NCI-H187 treated with DMSO at 0.1 percent for 48 hours (cell line): Measurements from ENCODE around the gene FAM209B.
"Not testable (repeated sequence)": the region's sequence is repeated elsewhere in the genome, so short reads cannot be mapped to it uniquely, and the experiment has no call there.

Experiments
- DNase-seq: peaks from one replicate; lab custom pipeline; 2025; lab: John Stamatoyannopoulos, UW

The FAM209B gene, protein sequence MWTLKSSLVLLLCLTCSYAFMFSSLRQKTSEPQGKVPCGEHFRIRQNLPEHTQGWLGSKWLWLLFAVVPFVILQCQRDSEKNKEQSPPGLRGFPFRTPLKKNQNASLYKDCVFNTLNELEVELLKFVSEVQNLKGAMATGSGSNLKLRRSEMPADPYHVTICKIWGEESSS

DNA sequence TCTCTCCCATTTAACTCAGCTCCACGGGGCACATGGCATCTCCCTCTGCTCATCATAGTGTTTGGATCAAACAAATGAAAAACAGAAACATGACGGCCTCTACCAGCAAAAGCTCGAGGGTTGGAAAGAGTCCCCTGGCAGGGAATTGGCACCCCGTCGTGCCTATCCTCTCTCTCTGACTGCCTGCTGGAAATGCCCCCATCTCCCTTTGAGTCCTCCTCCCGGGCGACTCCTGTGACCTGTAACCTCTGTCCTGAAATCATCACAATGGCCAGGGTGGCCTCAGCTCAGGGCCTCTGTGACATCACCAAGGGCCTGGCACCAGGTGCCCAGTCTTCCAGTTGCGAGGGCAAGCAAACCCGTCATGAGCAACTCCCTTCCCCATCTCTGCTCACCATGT is at the start of gene FAM209B:
TSS of gene FAM209B (plus strand) at position 301 of the 400 bp plus-strand sequence. CDS start at position 397, 96 bp downstream.
- not testable (repeated sequence) for DNase-seq

DNA sequence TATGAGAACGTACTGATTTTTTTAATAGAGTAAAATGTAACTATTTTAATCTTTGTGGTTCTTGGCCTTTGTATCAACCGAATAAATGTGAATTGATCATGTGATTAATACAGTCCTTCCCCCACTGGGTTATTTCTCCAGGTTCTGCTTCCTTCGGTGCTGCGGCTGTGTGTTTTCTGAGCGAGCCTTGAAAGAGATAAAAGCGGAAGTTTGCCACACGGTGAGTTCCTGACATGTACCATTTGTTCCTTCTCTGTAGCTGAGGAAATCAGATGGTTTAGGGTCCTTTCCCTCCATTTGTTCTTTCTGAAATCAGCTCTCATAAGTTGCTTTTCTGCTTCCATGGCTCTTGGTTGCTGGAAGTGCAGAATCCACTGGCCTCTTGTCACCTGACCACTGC is 49.1 kb upstream of the FAM209B start:
- DNase-seq = no peak

DNA sequence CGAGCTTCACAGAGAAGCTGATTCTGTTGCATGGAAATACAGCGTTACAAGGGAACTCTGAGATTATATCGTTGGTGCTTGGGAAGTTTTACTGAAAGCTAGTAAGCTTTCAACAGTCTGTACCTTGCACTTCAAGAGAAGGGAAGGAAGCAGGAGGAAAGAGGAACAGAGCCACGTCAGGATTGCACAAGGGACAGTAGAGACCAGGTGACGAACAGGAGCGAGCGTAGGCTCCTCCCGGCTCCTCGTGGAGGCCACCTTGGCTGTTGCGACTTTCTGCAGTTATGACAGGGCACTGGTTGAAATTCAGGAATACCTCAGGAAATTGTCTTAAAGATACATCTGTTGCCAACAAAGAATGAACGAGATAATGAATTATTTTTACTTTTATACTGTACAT is 45.8 kb upstream of the FAM209B start:
- DNase-seq = no peak

DNA sequence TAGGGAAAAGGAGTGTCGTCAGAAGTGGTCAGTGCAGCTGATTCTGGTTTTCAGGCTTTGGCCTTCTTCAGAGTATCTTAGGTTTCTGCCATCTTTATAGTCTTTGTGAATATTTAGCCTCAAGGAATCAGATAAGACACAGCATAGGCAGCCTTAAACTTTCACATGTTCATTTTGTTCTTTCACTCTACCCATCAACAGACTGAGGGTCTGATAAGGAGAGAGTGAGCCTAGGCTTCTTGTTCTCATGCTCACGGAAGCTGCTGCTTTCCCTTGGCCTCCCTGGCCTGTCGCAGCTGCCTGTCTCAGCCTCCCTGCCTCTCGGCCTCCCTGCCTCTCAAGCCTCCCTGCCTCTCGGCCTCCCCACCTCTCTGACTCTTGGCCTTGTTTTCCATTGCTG is 44.5 kb upstream of the FAM209B start:
- no peak for DNase-seq

DNA sequence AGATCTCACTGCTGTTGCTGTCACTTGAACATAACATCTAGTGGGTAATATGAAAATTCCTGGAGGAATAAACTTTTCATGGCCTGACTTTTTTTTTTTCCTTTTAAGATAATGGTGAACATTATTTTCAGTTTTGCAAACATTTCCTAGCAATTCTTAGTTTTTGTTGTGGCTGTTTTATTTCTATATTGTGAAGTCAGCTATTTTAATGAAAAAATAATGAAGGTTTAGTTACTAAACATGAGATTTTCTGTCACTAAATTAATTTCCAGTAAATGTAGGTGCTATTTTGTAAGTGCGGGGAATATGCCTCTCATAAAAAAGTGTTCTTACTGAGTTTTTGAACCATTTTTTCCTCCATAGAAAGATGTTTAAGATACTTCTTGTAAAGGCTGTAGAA is 31.9 kb upstream of the FAM209B start:
- DNase-seq = no peak

DNA sequence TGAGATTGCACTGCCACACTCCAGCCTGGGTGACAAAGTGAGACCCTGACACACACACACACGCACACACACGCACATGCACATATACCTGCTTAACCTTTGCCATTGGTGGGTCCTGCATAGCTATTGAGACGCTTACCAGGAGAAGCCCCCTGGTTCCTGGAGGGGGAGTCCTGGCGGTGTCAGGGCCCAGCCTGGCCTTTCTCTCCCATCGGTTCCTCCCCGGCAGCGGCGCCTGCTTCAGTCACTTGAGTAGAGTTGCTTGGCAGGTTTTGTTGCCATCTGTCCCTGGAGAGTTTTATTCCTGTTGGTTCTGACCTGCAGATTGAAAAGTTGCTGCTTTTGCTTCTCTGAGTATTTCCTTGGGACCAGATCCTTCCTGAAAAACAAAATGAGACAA is 29.1 kb upstream of the FAM209B start:
- DNase-seq = no peak

DNA sequence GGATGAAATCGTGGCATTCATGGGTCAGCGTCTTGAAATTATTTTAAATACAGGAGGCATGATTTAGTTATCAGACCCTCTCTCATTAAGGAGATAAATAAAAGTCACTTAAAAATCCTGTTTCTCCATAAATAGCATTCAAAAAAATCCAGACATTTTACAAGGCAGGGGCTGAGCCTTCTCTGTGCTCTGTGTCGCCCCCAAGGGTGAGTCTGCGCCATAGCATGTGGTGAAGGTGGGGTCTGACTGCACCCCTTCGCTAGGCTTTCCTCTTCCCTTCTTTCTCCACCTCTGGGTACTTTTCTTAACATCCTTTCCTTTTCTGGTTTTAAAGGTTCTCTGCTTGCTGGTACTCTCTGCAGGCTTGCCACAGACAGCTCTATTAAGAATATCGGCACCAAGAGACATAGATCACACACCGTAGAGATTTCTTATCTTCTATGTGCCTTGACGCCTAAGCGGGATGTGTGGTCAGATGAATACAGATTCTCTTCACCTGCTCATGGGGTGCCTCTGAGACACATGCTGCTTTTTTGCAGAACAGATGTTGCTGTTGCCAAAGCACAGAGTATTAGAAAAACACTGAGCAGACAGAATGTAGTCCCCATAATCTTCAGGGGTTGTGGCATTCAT is 28.6 kb upstream of the FAM209B start:
- DNase-seq = no peak

DNA sequence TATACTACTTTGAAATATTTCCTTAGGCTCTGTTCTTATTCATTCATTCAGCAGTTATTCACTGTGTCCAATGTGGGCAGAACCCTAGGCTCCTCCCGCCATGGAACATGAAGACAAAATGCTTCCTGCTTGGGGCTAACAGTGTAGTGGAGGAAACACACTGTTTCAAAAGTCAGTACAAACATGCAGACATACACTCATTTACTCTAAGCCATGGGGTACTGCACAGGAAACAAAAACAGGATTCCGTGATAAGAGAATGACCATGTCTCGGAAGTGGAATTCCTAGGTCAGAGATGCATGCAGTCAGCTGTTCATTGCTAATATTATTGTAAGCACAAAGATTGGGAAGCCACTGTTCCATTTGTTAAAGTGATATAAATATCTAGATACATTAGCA is 26.9 kb upstream of the FAM209B start:
- DNase-seq = no peak

DNA sequence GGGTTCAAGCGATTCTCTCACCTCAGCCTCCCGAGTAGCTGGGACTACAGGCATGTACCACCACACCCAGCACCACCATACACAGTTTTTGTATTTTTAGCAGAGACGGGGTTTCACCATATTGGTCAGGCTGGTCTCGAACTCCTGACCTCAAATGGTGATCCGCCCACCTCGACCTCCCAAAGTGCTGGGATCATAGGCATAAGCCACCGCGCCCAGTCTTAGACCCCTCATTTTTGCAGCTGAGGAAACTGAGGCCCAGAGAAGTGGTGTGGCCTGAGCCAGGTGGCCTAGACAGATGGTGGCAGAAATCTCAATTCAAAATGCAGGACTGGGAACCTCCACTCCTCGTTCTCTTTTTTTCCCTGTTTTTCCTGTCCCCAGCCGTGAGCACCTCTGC is 21.1 kb upstream of the FAM209B start:
- no peak for DNase-seq

DNA sequence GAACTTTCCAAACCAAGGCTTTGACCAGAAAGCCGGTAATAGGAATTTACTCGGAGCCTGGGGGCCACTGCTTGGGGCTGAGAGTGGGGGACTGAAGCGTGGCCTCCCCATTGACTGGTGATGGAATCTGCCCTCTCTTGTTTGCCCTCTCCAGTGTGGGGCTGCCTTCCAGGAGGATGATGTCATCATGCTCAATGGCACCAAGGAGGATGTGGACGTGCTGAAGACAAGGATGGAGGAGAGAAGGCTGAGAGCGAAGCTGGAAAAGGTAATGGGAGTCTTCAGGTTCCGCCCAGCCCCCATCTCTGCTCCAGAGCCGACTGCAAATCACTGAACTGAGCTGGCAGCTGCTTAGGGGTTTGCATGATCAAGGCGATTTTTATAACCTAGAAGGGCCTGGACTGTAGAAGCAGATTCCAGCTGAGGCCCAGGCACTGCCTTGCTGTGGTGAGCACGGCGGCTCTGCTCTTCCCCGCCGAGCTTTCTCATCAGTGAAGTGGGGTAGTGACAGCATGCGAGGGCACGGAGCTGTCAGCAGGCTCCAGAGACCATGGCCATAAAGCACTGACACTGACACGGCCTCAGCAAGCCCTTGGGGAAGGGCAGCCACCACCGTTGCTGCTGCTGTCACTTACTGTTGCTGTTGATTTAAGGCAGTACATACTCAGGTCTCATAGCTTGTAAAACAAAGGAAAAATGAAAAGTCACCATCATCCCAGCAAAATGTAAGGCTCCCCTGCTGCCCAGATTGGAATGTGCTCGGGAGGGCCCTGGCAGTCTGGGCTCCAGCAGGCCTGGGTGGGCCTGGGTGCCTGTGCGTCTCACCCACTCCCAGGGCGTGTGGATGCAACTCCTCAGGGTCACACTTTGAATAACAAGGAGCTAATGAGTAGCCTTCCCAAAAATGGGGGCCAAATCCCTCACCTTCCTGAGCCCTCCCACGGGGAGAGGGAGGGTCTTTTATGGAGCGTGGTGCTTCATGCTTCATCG is 19.6 kb upstream of the FAM209B start:
- DNase-seq = no peak

DNA sequence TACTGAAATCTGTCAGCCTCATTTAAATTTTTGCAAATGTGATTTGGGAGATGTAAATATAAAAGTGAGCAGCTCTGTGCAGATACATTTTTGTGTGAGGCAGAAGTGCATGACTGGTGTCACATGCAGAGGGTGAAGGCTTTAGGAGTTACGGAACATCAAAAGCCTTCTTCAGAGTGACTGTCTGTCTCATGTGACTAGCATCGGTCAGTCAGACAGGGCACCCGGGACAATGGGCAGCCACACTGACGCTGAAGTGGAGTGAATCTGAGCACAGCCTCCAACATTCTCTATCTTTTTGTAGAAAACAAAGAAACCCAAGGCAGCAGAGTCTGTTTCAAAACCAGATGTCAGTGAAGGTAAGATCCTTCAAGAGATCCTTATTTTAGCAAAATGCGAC is 16.4 kb upstream of the FAM209B start:
- DNase-seq = no peak

DNA sequence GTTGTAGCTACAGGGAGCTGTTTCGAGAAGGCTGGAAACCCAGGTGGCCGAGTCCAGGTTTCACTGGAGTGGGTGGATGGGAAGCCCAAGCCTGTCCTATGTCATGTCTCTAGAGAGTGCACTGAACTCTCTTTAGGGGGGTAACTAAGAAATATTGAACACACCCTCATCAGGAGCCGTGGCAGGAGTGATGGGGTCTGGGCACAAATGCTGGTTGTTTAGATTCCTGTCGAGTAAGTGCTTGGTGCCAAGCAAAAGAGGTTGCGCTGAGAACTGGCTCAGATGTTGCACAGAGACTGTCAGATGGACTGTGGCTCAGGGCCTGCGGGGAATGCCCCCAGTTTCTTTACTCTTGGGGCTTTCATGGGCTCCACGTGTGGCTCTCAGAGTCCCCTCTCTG is 15.8 kb upstream of the FAM209B start:
- no peak for DNase-seq

DNA sequence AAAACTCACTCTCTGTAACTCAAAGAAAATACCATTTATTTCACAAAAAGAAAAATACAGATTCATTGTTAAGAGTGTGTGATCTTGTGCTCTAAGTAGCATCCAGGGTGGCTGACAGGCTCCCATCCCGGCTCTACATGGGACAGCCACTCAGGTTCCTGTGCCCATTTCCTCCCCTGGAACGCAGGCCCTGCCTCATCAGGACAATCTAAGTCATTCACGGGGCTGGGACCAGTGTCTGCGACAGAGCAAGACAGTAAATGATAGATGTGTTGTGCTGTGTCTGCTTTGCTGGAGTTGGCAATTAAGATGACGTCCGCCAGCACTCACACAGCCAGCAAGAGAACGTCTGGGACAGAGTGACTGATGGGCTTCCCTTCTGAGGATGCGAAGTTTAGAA is 15.4 kb upstream of the FAM209B start:
- no peak for DNase-seq

DNA sequence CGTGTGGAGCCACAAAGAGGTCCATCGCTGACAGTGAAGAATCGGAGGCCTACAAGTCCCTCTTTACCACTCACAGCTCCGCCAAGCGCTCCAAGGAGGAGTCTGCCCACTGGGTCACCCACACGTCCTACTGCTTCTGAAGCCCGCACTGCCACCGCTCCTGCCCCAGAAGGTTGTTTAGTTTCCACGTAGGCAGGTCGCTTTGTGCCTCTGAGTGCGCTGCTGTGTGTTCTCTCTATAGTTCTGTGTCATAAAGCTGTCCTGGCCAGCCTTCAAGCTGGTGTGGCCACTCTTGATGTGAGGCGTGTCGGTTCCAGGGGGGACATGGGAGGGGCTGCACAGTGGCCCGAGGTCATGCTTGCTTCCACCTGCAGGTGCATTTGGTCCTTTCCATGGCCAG is 14.9 kb upstream of the FAM209B start:
- DNase-seq = no peak

DNA sequence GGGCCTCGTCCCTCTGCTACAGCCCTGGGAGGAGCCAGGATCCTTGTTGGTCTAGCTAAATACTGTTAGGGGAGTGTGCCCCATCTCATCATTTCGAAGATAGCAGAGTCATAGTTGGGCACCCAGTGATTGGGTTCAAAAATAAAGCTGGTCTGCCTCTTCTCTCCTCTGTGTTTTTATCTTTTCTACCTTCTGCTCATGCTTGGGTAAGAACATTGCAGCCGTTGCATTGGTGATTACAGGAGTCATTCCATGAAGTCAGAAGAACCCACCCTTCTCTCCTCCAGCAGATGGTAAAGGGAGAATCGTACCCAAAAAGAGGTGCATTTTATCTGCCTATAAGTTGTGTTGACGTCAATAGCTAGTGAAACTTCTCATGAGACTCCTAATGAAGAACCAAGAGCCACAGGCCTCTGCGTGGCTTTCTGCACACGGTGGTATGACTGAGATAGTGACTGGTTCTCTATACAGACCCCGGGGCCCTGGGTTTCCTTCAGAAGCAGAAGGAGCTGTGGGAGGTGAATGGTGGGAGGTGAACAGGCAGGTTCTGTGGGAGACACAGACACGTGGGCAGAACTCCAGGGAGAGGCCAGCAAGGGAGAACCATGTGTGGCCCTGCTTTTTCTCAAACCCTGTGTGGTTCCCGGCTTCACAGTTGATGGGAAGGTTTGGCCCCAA is 14.2 kb upstream of the FAM209B start:
- DNase-seq = no peak

DNA sequence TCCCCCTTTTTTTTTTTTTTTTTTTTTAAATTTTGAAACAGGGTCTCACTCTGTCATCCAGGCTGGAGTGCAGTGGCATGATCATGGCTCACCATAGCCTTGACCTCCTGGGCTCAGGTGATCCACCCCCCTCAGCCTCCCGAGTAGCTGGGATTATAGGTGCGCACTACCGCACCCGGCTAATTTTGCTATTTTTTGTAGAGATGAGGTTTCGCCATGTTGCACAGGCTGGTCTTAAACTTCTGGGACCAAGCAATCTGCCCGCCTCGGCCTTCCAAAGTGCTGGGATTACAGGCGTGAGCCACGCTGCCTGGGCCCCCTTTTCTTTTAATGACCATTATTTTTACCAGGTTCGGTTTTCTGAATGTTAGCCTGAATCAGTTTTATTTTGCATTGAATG is 13.5 kb upstream of the FAM209B start:
- DNase-seq = no peak

DNA sequence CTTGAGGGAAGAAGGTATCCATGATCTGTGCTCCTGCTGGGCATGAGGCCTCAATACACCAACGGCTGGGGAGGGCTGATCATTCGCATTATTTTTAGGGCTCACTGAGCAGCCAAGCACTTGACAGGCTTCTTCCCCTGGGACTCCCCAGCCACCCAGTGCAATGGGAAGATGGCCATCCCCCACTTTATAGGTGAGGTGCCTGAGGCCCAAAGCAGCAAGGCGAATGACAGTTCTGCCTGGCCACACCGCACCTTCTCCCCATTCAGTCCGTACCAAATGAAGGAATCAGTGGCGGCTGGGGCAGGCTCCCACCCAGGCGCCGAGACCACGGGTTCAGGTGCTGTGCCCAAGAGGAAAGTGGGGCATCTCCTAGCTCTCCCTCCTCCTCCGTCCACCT is 12.9 kb upstream of the FAM209B start:
- DNase-seq = no peak

DNA sequence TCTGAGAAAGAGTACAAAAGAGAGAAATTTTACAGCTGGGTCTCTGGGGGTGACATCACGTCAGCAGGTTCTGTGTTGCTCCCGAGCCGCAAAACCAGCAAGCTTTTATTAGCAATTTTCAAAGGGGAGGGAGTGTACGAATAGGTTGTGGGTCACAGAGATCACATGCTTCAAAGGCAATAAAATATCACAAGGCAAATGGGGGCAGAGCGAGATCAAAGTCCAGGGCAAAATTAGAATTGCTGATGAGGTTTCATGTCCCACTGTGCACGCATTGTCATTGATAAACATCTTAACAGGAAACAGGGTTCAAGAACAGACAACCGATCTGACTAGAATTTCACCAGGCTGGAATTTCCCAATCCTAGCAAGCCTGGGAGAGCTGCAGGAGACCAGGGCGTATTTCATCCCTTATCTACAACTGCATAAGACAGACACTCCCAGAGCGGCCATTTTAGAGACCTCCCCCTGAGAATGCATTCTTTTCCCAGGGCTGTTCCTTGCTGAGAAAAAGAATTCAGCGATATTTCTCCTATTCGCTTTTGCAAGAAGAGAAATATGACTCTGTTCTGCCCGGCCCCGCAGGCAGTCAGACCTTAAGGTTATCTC is 12.2 kb upstream of the FAM209B start:
- DNase-seq = not testable (repeated sequence)

DNA sequence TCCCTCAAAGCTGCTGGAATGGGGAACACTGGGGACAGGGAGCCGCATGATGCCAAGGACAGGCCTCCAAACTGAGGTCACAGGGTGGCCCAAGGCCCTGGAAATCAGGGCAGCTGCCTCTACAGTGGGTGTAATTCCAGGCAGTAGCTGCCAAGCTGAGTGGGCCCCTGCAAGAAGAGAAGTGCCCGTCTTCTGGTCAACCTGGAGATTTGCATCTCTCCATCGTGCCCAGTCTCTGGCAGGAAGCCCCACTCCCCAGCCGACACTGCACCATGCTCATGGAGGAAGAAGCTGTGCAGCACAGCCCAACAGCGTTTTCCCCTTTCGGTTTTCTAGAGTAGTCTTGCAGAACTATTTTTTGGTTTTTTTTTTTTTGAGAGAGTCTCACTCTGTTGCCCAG is 10.7 kb upstream of the FAM209B start:
- DNase-seq = no peak

DNA sequence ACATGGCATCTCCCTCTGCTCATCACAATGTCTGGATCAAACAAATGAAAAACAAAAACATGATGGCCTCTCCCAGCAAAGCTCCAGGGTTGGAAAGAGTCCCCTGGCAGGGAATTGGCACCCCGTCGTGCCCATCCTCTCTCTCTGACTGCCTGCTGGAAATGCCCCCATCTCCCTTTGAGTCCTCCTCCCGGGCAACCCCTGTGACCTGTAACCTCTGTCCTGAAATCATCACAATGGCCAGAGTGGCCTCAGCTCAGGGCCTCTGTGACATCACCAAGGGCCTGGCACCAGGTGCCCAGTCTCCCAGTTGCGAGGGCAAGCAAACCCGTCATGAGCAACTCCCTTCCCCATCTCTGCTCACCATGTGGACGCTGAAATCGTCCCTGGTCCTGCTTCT is 8.6 kb upstream of the FAM209B start, which contains the start of gene FAM209A:
TSS of gene FAM209A (plus strand) at position 301 of the 400 bp plus-strand sequence. CDS start at position 366, 65 bp downstream.
- not testable (repeated sequence) for DNase-seq

DNA sequence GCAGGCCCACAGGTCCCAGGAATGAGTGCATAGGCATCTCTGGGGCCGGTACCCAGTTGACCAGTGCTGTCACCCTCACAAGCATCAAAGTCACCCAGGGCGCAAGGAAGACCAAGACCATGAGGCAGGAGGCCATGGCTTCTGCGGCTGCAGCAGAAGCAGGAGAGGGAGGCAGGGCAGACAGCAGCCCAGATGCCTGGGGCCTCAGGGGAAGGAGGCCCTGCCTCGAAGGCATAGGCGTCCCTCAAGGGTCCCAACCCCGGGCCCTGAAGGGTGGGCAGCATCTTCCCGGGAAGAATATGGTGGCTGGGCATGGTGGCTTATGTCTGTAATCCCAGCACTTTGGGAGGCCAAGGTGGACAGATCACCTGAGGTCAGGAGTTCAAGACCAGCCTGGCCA is 5.5 kb upstream of the FAM209B start:
- no peak for DNase-seq

DNA sequence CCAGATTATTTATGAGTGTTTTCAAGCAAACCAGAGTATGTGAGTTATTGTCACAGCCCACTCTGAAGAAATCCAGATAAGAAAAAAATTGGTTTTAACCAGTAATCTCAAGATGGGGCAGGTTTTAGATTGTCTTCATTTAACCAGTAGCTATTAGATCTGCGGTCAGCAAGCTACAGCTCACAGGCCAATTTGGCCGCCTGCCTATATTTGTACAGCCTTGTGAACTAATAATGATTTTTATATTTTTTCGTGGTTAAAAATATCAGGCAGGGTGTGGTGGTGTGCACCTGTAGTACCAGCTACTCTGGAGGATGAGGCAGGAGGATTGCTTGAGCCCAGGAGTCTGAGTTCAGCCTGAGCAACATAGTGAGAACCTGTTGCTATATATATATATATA is 5.0 kb downstream of the FAM209B start:
- no peak for DNase-seq
